K562 (cell line): ENCODE results near the gene CREB3L4. TPM values are rescaled to one million over a fixed set of nuclear protein-coding genes. Genes with fewer than 3 reads are reported as not detected.

Source experiments
- ATAC-seq: fragments of 200-7000 bp; cut with Tn5 transposase; 3 replicates; pipeline ENCODE4 v1.9.1; 2020; ENCODE audit warnings: moderate library complexity
- BruUV-seq: library from RNA; stranded (reverse); fragments of 400-500 nt; replicated peaks from 2 replicates; lab custom pipeline; 2021; lab: Mats Ljungman, UMichigan
- CTCF ChIA-PET: fragments of 300-600 bp; formaldehyde crosslinking; extraction: SDS; loops from one replicate; lab custom pipeline; 2021; ENCODE audit warnings: low intra/inter-chr PET ratio; lab: Yijun Ruan, JAX
- POLR2A ChIA-PET: fragments of 300-600, 350-650 bp; sonication (Branson Sonifier 250); formaldehyde crosslinking; extraction: SDS; loops from one replicate; lab custom pipeline; 2021; ENCODE audit warnings: antibody characterized with exemption, inconsistent platforms; lab: Yijun Ruan, JAX
- DNase-seq, 4 experiments: peaks; one replicate each; pipeline versions ENCODE4 v3.0.0 to v3.0.0-alpha.2; 2011 to 2018; ENCODE audit warnings: low spot score in 3 of 4, mixed read lengths in 3 of 4; ENCODE audit errors: extremely low read depth in 1 of 4
- FAIRE-seq: peaks from 2 replicates; lab custom pipeline; 2011; peaks lifted over from hg19 to GRCh38; lab: Jason Lieb, UNC
- H2AFZ ChIP-seq: 2 replicates; pipeline ENCODE4 v1.6.0; 2011; ENCODE audit warnings: low read depth, low read length, control low read depth, inconsistent platforms
- H3K27ac ChIP-seq: fragments of 200-600 bp; 3 replicates; pipeline ENCODE4 v1.8.0; 2011; ENCODE audit warnings: low read depth, mild to moderate bottlenecking, control low read depth, inconsistent platforms, low read length, moderate library complexity, mixed read lengths; ENCODE audit errors: extremely low read depth
- H3K27me3 ChIP-seq, 2 experiments: fragments of 300-600 bp in 1 of 2; 2 replicates in 1 of 2; 3 replicates in 1 of 2; pipeline versions ENCODE4 v1.6.0 to v1.8.0; 2011; ENCODE audit warnings: inconsistent platforms in 2 of 2, low read length in 2 of 2, mild to moderate bottlenecking in 1 of 2, mixed read lengths in 1 of 2, moderate library complexity in 1 of 2; ENCODE audit not compliant: control insufficient read depth in 2 of 2, insufficient read depth in 2 of 2
- H3K36me3 ChIP-seq: fragments of 300-600 bp; 3 replicates; pipeline ENCODE4 v1.8.0; 2011; ENCODE audit warnings: mild to moderate bottlenecking, low read length, inconsistent platforms; ENCODE audit not compliant: control insufficient read depth, insufficient read depth
- H3K4me1 ChIP-seq, 2 experiments: fragments of 200-600 bp in 1 of 2; replicated peaks in 1 of 2; 2 replicates in 1 of 2; 3 replicates in 1 of 2; pipeline versions ENCODE4 v1.5.1 to v1.8.0; 2011; ENCODE audit warnings: inconsistent platforms in 2 of 2, low read length in 2 of 2, mild to moderate bottlenecking in 1 of 2, mixed read lengths in 1 of 2, moderate library complexity in 1 of 2; ENCODE audit not compliant: control insufficient read depth in 2 of 2, insufficient read depth in 2 of 2
- H3K4me2 ChIP-seq: 2 replicates; pipeline ENCODE4 v1.6.1; 2011; ENCODE audit warnings: low read length, control low read depth, inconsistent platforms, mixed read lengths; ENCODE audit not compliant: insufficient read depth
- H3K4me3 ChIP-seq: fragments of 200-600 bp; sonication (generic), shearing (Covaris generic); 2 replicates; pipeline ENCODE4 v1.5.1; 2016; ENCODE audit warnings: control low read depth, inconsistent platforms
- H3K79me2 ChIP-seq: fragments of 200-600 bp; 3 replicates; pipeline ENCODE4 v1.8.0; 2011; ENCODE audit warnings: low read length, inconsistent platforms; ENCODE audit not compliant: control insufficient read depth, insufficient read depth
- H3K9ac ChIP-seq, 2 experiments: 2 replicates each; pipeline versions ENCODE4 v1.6.0 to v1.6.1; 2011; ENCODE audit warnings: low read depth in 2 of 2, low read length in 2 of 2, control low read depth in 1 of 2, inconsistent platforms in 1 of 2, mild to moderate bottlenecking in 1 of 2, mixed read lengths in 1 of 2; ENCODE audit not compliant: insufficient read depth in 1 of 2
- H3K9me1 ChIP-seq: one replicate; pipeline ENCODE4 v1.6.0; 2011; ENCODE audit warnings: inconsistent platforms, mild to moderate bottlenecking, low read length, moderate library complexity; ENCODE audit not compliant: control insufficient read depth, insufficient read depth
- H3K9me3 ChIP-seq: replicated peaks from 2 replicates; pipeline ENCODE4 v1.5.1; 2011; ENCODE audit warnings: low read depth, low read length, inconsistent platforms; ENCODE audit not compliant: control insufficient read depth, insufficient read depth
- H4K20me1 ChIP-seq: replicated peaks from 2 replicates; pipeline ENCODE4 v1.6.1; 2011; ENCODE audit warnings: low read length, inconsistent platforms, mixed read lengths; ENCODE audit not compliant: control insufficient read depth, insufficient read depth
- ETS2 ChIP-seq: IDR thresholded peaks from 2 replicates; pipeline ENCODE4 v1.6.1; 2016; ENCODE audit warnings: borderline replicate concordance, missing genetic modification characterization, mild to moderate bottlenecking, moderate library complexity, missing compliant biosample characterization; ENCODE audit not compliant: poor library complexity, severe bottlenecking
- FOS ChIP-seq: IDR thresholded peaks from 3 replicates; pipeline ENCODE4 v1.6.1; 2011; ENCODE audit not compliant: insufficient read length; ENCODE audit errors: extremely low read depth
- KLF1 ChIP-seq: fragments of 450-650 bp; IDR thresholded peaks from 2 replicates; pipeline ENCODE4 v1.6.1; 2016; ENCODE audit warnings: missing genetic modification characterization, missing compliant biosample characterization
- NEUROD1 ChIP-seq: fragments of 150-350 bp; IDR thresholded peaks from 2 replicates; pipeline ENCODE4 v1.6.1; 2014; ENCODE audit warnings: borderline replicate concordance, low read length, low read depth; ENCODE audit not compliant: partially characterized antibody
- NFIC ChIP-seq: fragments of 450-650 bp; IDR thresholded peaks from 2 replicates; pipeline ENCODE4 v1.6.1; 2017; ENCODE audit warnings: mild to moderate bottlenecking, inconsistent platforms
- NFIX ChIP-seq: fragments of 250-450 bp; sonication (Bioruptor Pico); IDR thresholded peaks from 2 replicates; pipeline ENCODE4 v1.4.0; 2020; ENCODE audit warnings: low read depth, mild to moderate bottlenecking, moderate library complexity
- PPARD ChIP-seq: fragments of 250-450 bp; sonication (Bioruptor Pico); IDR thresholded peaks from 2 replicates; pipeline ENCODE4 v1.8.0; 2022; ENCODE audit warnings: inconsistent platforms, mild to moderate bottlenecking, moderate library complexity
- RBM22 ChIP-seq: fragments of 200-400 bp; formaldehyde crosslinking; IDR thresholded peaks from 2 replicates; pipeline ENCODE4 v1.6.1; 2018; ENCODE audit warnings: low read length, low read depth; ENCODE audit not compliant: poor library complexity, severe bottlenecking
- SREBF2 ChIP-seq: sonication (generic); formaldehyde crosslinking; IDR thresholded peaks from 2 replicates; pipeline ENCODE4 v1.4.0; 2020; ENCODE audit warnings: mild to moderate bottlenecking, missing genetic modification reagents
- ZNF197 ChIP-seq: fragments of 200-800 bp; sonication (Bioruptor generic); IDR thresholded peaks from 2 replicates; pipeline ENCODE4 v1.6.1; 2016; ENCODE audit warnings: low read depth, missing genetic modification characterization, missing compliant biosample characterization
- WGBS: fragments of 100-300 bp; shearing (Covaris generic); methylation state at CpG from one replicate; pipeline ENCODE4 v1.1.6; 2016; ENCODE audit warnings: low coverage, mixed read lengths; ENCODE audit not compliant: insufficient coverage; ENCODE audit errors: missing lambda C conversion rate; 5-methylcytosine and 5-hydroxymethylcytosine counted together
- in situ Hi-C: fragments of 300-500 bp; cut with MboI; formaldehyde crosslinking; loops from 4 replicates; pipeline ENCODE4 v1.15.0; 2018; ENCODE audit warnings: inconsistent platforms, mixed read lengths
- intact Hi-C: fragments of 100-400 bp; cut with micrococcal nuclease; formaldehyde crosslinking; loops from 2 replicates; pipeline ENCODE4 v1.14.2; 2022
- polyA plus RNA-seq, 8 experiments: library from polyadenylated mRNA; depleted of rRNA in 4 of 8; stranded (reverse) in 5 of 8; unstranded in 3 of 8; fragments of >200 nt; fragmentation: Nextera tagmentation in 2 of 8; fragmentation: Illumina TruSeq in 1 of 8; extraction: Ambion mirVana in 2 of 8; extraction: Trizol in 1 of 8; gene quantifications; 2 replicates each; pipeline versions ENCODE4 v1.2.1 to v1.2.3, GENCODE V29; 2011 to 2014; ENCODE audit warnings: inconsistent platforms in 1 of 8, missing spikeins in 1 of 8
- total RNA-seq, 7 experiments: library from RNA; depleted of rRNA in 6 of 7; stranded (reverse); fragments of >200 nt in 6 of 7; fragmentation: Illumina TruSeq in 2 of 7; extraction: Trizol in 2 of 7; gene quantifications; 2 replicates each; pipeline versions ENCODE4 v1.2.1 to v1.2.3, GENCODE V29; 2011 to 2021; ENCODE audit warnings: low replicate concordance in 1 of 7
- TF ChIP-seq, protein P1 (sequence below): fragments of 450-650 bp; formaldehyde crosslinking; IDR thresholded peaks from 2 replicates; pipeline ENCODE4 v1.4.0; 2020; ENCODE audit warnings: mild to moderate bottlenecking
- TF ChIP-seq, protein P2 (sequence below): sonication (generic); formaldehyde crosslinking; IDR thresholded peaks from 2 replicates; pipeline ENCODE4 v1.8.0; 2022; ENCODE audit warnings: missing genetic modification reagents, mild to moderate bottlenecking, borderline replicate concordance
- TF ChIP-seq, protein P3 (sequence below): sonication (generic); formaldehyde crosslinking; IDR thresholded peaks from 2 replicates; pipeline ENCODE4 v1.8.1; 2022; ENCODE audit warnings: missing genetic modification reagents

The CREB3L4 gene
- total and polyA plus RNA-seq, 9 of the 15 experiments (the other 6 are each of a cell fraction or from before 2014, with no cell fraction given): 9.9 to 18.6 (median 13.9) TPM

DNA sequence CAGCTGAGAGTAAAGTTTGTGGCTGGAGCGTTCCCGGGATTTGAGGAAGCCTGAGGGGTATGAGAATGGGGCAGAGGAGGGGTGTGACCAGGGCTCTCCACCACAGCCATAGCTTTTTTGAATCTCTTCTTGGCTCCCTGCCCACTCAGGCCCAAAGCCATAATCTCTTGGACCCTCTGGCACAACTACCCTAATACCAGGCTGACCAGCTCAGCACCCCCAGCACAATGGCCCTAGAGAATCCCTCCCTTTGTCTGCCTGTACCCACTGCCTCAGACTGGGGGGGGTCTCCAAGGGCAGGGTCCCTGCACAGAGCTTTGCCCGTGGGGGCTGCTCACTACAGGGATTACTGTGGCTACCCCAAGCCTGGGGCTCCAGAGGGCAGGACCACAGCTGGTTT is 28.7 kb upstream of the CREB3L4 start:
- intact Hi-C loops (no loop called here), in situ Hi-C loops (no loop called here)
- peaks cover 0 to 6% of the 10 kb centered on the region in 2 experiments; a peak in 2 of 5 replicates for H3K4me1 ChIP-seq
- no peak overlapping the region for H3K4me3 ChIP-seq
- no peak overlapping the region for H3K27ac ChIP-seq
- peaks cover 90% of the 10 kb centered on the region; the same call in 2 of the 3 replicates for H3K36me3 ChIP-seq
- ATAC-seq: no peak
- H3K27me3 ChIP-seq: no peaks in the 10 kb centered on the region
- no peaks in the 10 kb centered on the region for H4K20me1 ChIP-seq
- no peak for DNase-seq
- no peak for FAIRE-seq
- H3K9ac ChIP-seq: no peak overlapping the region
- BruUV-seq: no TSS peak
- no peak overlapping the region for H2AFZ ChIP-seq
- H3K79me2 ChIP-seq: peaks cover 4% of the 10 kb centered on the region; the same call in 2 of the 3 replicates
- TF ChIP-seq NFIC: peak; percentile 45
- TF ChIP-seq NFIX (CRISPR knock-in tag): no peak
- 95% methylated on average over 3 of the region's 3 CpGs for WGBS
- no peak overlapping the region for H3K4me2 ChIP-seq
- H3K9me3 ChIP-seq: no peaks in the 10 kb centered on the region
- CTCF ChIA-PET: no interaction called here
- POLR2A ChIA-PET: interaction anchor here (0.6 to 1.7 kb wide), 3 partner anchors 9 to 776 kb away, joined by 3 to 8 read pairs (median 8); partner anchors contain the start of gene CRTC2
- H3K9me1 ChIP-seq: no peaks in the 10 kb centered on the region

DNA sequence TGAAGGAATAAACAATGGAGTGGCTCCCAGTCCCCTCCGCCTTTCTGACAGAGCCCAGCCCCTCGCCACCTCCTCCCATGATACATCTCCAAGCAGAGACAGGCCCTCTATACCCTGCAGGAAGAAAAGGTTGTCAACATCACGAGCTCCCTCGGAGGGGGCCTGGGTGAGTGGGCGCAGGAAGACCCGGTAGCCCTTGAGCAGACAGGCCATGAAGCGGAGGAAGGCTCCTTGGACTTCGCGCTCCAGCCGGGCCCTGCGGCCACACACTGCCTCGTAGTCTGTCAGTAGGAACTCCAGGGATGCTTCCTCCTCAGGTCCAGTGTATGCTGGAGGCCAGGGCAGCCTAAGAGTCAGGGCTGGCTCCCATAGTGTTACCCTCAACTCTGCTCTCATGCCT is 28.2 kb upstream of the CREB3L4 start:
- Histone ChIP-seq H2AFZ (no peak overlapping the region), H3K36me3 (peaks cover 90% of the 10 kb centered on the region), H3K9me3 (no peaks in the 10 kb centered on the region), H3K4me3 (no peak overlapping the region), H3K9me1 (no peaks in the 10 kb centered on the region), H3K4me2 (no peak overlapping the region), H4K20me1 (no peaks in the 10 kb centered on the region), H3K27me3 (no peaks in the 10 kb centered on the region), H3K79me2 (peaks cover 9% of the 10 kb centered on the region), H3K4me1 (peaks cover 3 to 8% of the 10 kb centered on the region in 2 experiments; a peak in 3 of 5 replicates), H3K9ac (no peak overlapping the region), H3K27ac (no peak overlapping the region)
- ChIA-PET CTCF (no interaction called here), POLR2A (interaction anchor here (0.7 to 3.0 kb wide), 4 partner anchors 10 to 51 kb away, joined by 4 to 10 read pairs (median 8); partner anchors contain the start of genes CRTC2, GATAD2B and RPS27)
- 89% methylated on average over 6 of the region's 12 CpGs for WGBS
- in situ Hi-C loops (no loop called here), intact Hi-C loops (no loop called here)
- FAIRE-seq (no peak), DNase-seq (no peak), ATAC-seq (no peak)
- no TSS peak for BruUV-seq
- TF ChIP-seq ETS2 (tag) (no peak), KLF1 (no peak), SREBF2 (CRISPR knock-in tag) (no peak), ZNF197 (no peak), RBM22 (no peak), NEUROD1 (no peak), PPARD (CRISPR knock-in tag) (no peak), FOS (no peak)
- TF ChIP-seq, protein P1, sequence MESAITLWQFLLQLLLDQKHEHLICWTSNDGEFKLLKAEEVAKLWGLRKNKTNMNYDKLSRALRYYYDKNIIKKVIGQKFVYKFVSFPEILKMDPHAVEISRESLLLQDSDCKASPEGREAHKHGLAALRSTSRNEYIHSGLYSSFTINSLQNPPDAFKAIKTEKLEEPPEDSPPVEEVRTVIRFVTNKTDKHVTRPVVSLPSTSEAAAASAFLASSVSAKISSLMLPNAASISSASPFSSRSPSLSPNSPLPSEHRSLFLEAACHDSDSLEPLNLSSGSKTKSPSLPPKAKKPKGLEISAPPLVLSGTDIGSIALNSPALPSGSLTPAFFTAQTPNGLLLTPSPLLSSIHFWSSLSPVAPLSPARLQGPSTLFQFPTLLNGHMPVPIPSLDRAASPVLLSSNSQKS (CRISPR knock-in tag): no peak
- TF ChIP-seq, protein P2, sequence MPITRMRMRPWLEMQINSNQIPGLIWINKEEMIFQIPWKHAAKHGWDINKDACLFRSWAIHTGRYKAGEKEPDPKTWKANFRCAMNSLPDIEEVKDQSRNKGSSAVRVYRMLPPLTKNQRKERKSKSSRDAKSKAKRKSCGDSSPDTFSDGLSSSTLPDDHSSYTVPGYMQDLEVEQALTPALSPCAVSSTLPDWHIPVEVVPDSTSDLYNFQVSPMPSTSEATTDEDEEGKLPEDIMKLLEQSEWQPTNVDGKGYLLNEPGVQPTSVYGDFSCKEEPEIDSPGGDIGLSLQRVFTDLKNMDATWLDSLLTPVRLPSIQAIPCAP: no peak
- TF ChIP-seq, protein P3, sequence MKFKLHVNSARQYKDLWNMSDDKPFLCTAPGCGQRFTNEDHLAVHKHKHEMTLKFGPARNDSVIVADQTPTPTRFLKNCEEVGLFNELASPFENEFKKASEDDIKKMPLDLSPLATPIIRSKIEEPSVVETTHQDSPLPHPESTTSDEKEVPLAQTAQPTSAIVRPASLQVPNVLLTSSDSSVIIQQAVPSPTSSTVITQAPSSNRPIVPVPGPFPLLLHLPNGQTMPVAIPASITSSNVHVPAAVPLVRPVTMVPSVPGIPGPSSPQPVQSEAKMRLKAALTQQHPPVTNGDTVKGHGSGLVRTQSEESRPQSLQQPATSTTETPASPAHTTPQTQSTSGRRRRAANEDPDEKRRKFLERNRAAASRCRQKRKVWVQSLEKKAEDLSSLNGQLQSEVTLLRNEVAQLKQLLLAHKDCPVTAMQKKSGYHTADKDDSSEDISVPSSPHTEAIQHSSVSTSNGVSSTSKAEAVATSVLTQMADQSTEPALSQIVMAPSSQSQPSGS (CRISPR knock-in tag): no peak
